ENCODE data around the gene HS3ST5. TPM values are rescaled to one million over a fixed set of nuclear protein-coding genes. Genes with fewer than 3 reads are reported as not detected.

The HS3ST5 gene
- total and polyA plus RNA-seq, 8 donors, result 0.08 to 0.26 (median 0.11) TPM; not detected in 4

- intact Hi-C loops (cut with DNase I), result no loop called here
- no peaks in the 10 kb centered on the region for H3K36me3 ChIP-seq
- H3K27ac ChIP-seq, result no peak overlapping the region
- FAIRE-seq (no peak), ATAC-seq (no peak), DNase-seq (no peak)
- WGBS, 2 donors, result 79 to 82% methylated on average over 6 of the region's 6 CpGs
- H3K27me3 ChIP-seq, result no peaks in the 10 kb centered on the region
- TF ChIP-seq, protein P1, sequence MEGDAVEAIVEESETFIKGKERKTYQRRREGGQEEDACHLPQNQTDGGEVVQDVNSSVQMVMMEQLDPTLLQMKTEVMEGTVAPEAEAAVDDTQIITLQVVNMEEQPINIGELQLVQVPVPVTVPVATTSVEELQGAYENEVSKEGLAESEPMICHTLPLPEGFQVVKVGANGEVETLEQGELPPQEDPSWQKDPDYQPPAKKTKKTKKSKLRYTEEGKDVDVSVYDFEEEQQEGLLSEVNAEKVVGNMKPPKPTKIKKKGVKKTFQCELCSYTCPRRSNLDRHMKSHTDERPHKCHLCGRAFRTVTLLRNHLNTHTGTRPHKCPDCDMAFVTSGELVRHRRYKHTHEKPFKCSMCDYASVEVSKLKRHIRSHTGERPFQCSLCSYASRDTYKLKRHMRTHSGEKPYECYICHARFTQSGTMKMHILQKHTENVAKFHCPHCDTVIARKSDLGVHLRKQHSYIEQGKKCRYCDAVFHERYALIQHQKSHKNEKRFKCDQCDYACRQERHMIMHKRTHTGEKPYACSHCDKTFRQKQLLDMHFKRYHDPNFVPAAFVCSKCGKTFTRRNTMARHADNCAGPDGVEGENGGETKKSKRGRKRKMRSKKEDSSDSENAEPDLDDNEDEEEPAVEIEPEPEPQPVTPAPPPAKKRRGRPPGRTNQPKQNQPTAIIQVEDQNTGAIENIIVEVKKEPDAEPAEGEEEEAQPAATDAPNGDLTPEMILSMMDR (IDR thresholded peaks at IDR 0.05), result no peak
- no peak overlapping the region for H3K4me3 ChIP-seq
- H3K4me1 ChIP-seq, result peaks cover 21 to 23% (median 23%) of the 10 kb centered on the region in 3 donors
- no peaks in the 10 kb centered on the region for H3K9me3 ChIP-seq
Observed at GRCh38 chr6:114162691-114163347, 180.0 kb downstream of the HS3ST5 start.

- TF ChIP-seq, protein P1 (IDR thresholded peaks at IDR 0.05), result no peak
- no peak for ATAC-seq
- H3K4me3 ChIP-seq, result no peak overlapping the region
- 46 to 52% methylated on average over 4 of the region's 4 CpGs for WGBS, 2 donors
- H3K36me3 ChIP-seq, result no peaks in the 10 kb centered on the region
- no peak overlapping the region for H3K27ac ChIP-seq
- no peak for FAIRE-seq
- intact Hi-C loops (cut with DNase I), result no loop called here
- H3K4me1 ChIP-seq, result peaks cover 21 to 23% (median 22%) of the 10 kb centered on the region in 3 donors
- no peaks in the 10 kb centered on the region for H3K27me3 ChIP-seq
- no peak for DNase-seq
- no peaks in the 10 kb centered on the region for H3K9me3 ChIP-seq
Observed at GRCh38 chr6:114160881-114161280, 181.9 kb downstream of the HS3ST5 start.

GRCh38 chr6:114159727-114160126 lies 183.1 kb downstream of the HS3ST5 start:
- DNase-seq (no peak), FAIRE-seq (peak; percentile 49), ATAC-seq (peak in 1 of 4 donors; percentile 11)
- Histone ChIP-seq H3K4me1 (peaks cover 19 to 23% (median 21%) of the 10 kb centered on the region in 3 donors), H3K27ac (no peak overlapping the region), H3K27me3 (no peaks in the 10 kb centered on the region), H3K9me3 (no peaks in the 10 kb centered on the region), H3K4me3 (no peak overlapping the region), H3K36me3 (no peaks in the 10 kb centered on the region)
- TF ChIP-seq, protein P1 (IDR thresholded peaks at IDR 0.05), result no peak
- intact Hi-C loops (cut with DNase I), result no loop called here

GRCh38 chr6:114158838-114159694 lies 183.8 kb downstream of the HS3ST5 start:
- H3K9me3 ChIP-seq, result no peaks in the 10 kb centered on the region
- 21 to 28% methylated on average over 2 of the region's 2 CpGs for WGBS, 2 donors
- FAIRE-seq (no peak), DNase-seq (no peak), ATAC-seq (peak; percentile 82 to 90 (median 89))
- no peaks in the 10 kb centered on the region for H3K36me3 ChIP-seq
- H3K27ac ChIP-seq, result no peak overlapping the region
- no peak overlapping the region for H3K4me3 ChIP-seq
- no peaks in the 10 kb centered on the region for H3K27me3 ChIP-seq
- TF ChIP-seq, protein P1 (IDR thresholded peaks at IDR 0.05), result no peak
- intact Hi-C loops (cut with DNase I), result no loop called here
- H3K4me1 ChIP-seq, result peaks cover 14 to 23% (median 20%) of the 10 kb centered on the region in 3 donors
